Kidney epithelial cell (primary cell): ENCODE measurements around the gene BCL6B. TPM values are rescaled to one million over a fixed set of nuclear protein-coding genes. Genes with fewer than 3 reads are reported as not detected.

Experiments used
- DNase-seq: peaks from one replicate; pipeline ENCODE4 v3.0.0-alpha.2; 2010; ENCODE audit warnings: low read depth
- H3K27me3 ChIP-seq: 2 replicates; pipeline ENCODE4 v1.6.0; 2011; ENCODE audit warnings: low read length; ENCODE audit not compliant: control insufficient read depth, insufficient read depth
- H3K36me3 ChIP-seq: 2 replicates; pipeline ENCODE4 v1.5.1; 2011; ENCODE audit warnings: low read length; ENCODE audit not compliant: control insufficient read depth, insufficient read depth
- H3K4me3 ChIP-seq: 2 replicates; pipeline ENCODE4 v1.5.1; 2011; ENCODE audit warnings: low read depth, mild to moderate bottlenecking, control low read depth, low read length
- CTCF ChIP-seq: IDR thresholded peaks from 2 replicates; pipeline ENCODE4 v1.5.1; 2011; ENCODE audit warnings: mild to moderate bottlenecking, moderate library complexity, low read length, control low read depth, inconsistent platforms; ENCODE audit not compliant: insufficient read depth, poor library complexity, severe bottlenecking
- total RNA-seq: library from RNA; depleted of rRNA; stranded (reverse); fragments of >200 nt; gene quantifications from 2 replicates; pipeline ENCODE4 v1.2.3, GENCODE V29; 2015

The BCL6B gene
- total RNA-seq, 1 donor from 2014 or later: 0.08 TPM

GRCh38 chr17:7063518-7064094, 40.8 kb downstream of the BCL6B start:
- DNase-seq: no peak
- TF ChIP-seq CTCF: no peak
- H3K36me3 ChIP-seq: no peaks in the 10 kb centered on the region

GRCh38 chr17:7064261-7064660, 41.4 kb downstream of the BCL6B start:
- DNase-seq: peak; percentile 32
- Histone ChIP-seq H3K4me3 (no peak overlapping the region), H3K27me3 (no peaks in the 10 kb centered on the region), H3K36me3 (no peaks in the 10 kb centered on the region)
- no peak for TF ChIP-seq CTCF

More at GRCh38 chr17:7063518-7064094, 40.8 kb downstream of the BCL6B start:
- Histone ChIP-seq H3K27me3 (no peaks in the 10 kb centered on the region), H3K4me3 (no peak overlapping the region)

GRCh38 chr17:7067198-7067597, 44.3 kb downstream of the BCL6B start:
- no peak for TF ChIP-seq CTCF
- Histone ChIP-seq H3K36me3 (no peaks in the 10 kb centered on the region), H3K4me3 (no peak overlapping the region), H3K27me3 (no peaks in the 10 kb centered on the region)
- DNase-seq: no peak

- H3K36me3 ChIP-seq: no peaks in the 10 kb centered on the region
- no peak for TF ChIP-seq CTCF
- H3K27me3 ChIP-seq: no peaks in the 10 kb centered on the region
- no peak for DNase-seq
- no peak overlapping the region for H3K4me3 ChIP-seq
These were observed 45.4 kb downstream of the BCL6B start for GRCh38 chr17:7068268-7068667.

- H3K4me3 ChIP-seq: no peak overlapping the region
- H3K27me3 ChIP-seq: peaks cover 3% of the 10 kb centered on the region
- no peak for DNase-seq
- TF ChIP-seq CTCF: no peak
- H3K36me3 ChIP-seq: no peaks in the 10 kb centered on the region
These were observed 47.9 kb downstream of the BCL6B start for GRCh38 chr17:7070712-7071111.

- Histone ChIP-seq H3K27me3 (peaks cover 3% of the 10 kb centered on the region), H3K36me3 (no peaks in the 10 kb centered on the region), H3K4me3 (no peak overlapping the region)
- no peak for TF ChIP-seq CTCF
- no peak for DNase-seq
These were observed 49.6 kb downstream of the BCL6B start for GRCh38 chr17:7072406-7072805.
